Peyer's patch (tissue), 4 donors: ENCODE measurements around the gene LTBP4. TPM values are rescaled to one million over a fixed set of nuclear protein-coding genes. Genes with fewer than 3 reads are reported as not detected.
"Not testable (repeated sequence)": the region's sequence is repeated elsewhere in the genome, so short reads cannot be mapped to it uniquely, and the experiment has no call there.

Source experiments
- DNase-seq, 3 donors: peaks; one replicate each; pipeline ENCODE4 v3.0.0-alpha.2; 2017 to 2019
- H3K27ac ChIP-seq, 4 donors: fragments of 200-600 bp; sonication (generic); one replicate each; pipeline ENCODE4 v1.5.1; 2016 to 2019
- H3K27me3 ChIP-seq, 2 donors: fragments of 200-600 bp; sonication (generic); one replicate each; pipeline ENCODE4 v1.5.1; 2019
- H3K36me3 ChIP-seq, 3 donors: fragments of 200-600 bp; sonication (generic); one replicate each; pipeline ENCODE4 v1.5.1; 2016 to 2019
- H3K4me1 ChIP-seq, 4 donors: fragments of 200-600 bp; sonication (generic); one replicate each; pipeline ENCODE4 v1.5.1; 2016 to 2019
- H3K4me3 ChIP-seq, 4 donors: fragments of 200-600 bp; sonication (generic); 1 replicate in 3 of 4; 2 replicates in 1 of 4; pipeline ENCODE4 v1.5.1; 2016 to 2019; ENCODE audit warnings: mild to moderate bottlenecking in 1 of 4
- H3K9me3 ChIP-seq, 4 donors: fragments of 200-600 bp; sonication (generic); one replicate each; pipeline ENCODE4 v1.5.1; 2016 to 2019; ENCODE audit warnings: mild to moderate bottlenecking in 1 of 4
- POLR2A ChIP-seq, 2 donors: fragments of 450-650 bp; IDR thresholded peaks; one replicate each; pipeline ENCODE4 v1.5.1; 2017; ENCODE audit warnings: antibody characterized with exemption in 2 of 2, mild to moderate bottlenecking in 2 of 2, moderate library complexity in 2 of 2
- total RNA-seq, 4 donors: library from RNA; depleted of rRNA; stranded (reverse); fragments of >200 nt; gene quantifications; one replicate each; pipeline ENCODE4 v1.1.0, GENCODE V29; 2016
- TF ChIP-seq, protein P1 (sequence below), 6 experiments: fragments of 450-650 bp in 4 of 6; fragments of 200-600 bp in 2 of 6; sonication (generic) in 1 of 6; IDR thresholded peaks; one replicate each; pipeline ENCODE4 v1.5.1; 2017 to 2019; ENCODE audit warnings: antibody characterized with exemption in 6 of 6, mild to moderate bottlenecking in 3 of 6, moderate library complexity in 1 of 6

LTBP4 gene
- total RNA-seq, 4 donors from 2014 or later = 164 to 484 (median 329) TPM

DNA sequence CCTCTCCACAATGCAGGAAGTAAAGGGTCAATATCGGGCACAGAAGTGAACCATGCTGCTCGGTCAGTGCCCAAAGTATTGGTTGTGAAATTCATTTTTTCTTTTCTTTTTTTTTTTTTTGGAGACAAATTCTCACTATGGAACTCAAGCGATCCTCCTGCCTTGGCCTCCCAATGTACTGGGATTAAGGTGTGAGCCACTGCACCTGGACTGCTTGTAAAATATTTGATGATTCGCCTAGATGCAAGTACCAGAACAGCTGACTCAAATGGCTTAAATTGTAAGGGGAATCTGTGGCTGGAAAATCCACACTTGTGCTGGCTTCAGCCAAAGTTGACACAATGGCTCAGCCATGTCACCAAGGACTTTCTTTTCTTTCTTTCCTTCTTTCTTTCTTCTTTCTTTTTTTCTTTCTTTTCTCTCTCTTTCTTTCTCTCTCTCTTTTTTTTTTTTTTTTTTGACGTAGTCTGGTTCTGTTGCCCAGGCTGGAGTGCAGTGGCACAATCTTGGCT lies 45.6 kb downstream of the LTBP4 start:
- TF ChIP-seq, protein P1, sequence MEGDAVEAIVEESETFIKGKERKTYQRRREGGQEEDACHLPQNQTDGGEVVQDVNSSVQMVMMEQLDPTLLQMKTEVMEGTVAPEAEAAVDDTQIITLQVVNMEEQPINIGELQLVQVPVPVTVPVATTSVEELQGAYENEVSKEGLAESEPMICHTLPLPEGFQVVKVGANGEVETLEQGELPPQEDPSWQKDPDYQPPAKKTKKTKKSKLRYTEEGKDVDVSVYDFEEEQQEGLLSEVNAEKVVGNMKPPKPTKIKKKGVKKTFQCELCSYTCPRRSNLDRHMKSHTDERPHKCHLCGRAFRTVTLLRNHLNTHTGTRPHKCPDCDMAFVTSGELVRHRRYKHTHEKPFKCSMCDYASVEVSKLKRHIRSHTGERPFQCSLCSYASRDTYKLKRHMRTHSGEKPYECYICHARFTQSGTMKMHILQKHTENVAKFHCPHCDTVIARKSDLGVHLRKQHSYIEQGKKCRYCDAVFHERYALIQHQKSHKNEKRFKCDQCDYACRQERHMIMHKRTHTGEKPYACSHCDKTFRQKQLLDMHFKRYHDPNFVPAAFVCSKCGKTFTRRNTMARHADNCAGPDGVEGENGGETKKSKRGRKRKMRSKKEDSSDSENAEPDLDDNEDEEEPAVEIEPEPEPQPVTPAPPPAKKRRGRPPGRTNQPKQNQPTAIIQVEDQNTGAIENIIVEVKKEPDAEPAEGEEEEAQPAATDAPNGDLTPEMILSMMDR (IDR thresholded peaks at IDR 0.05) = no peak
- TF ChIP-seq POLR2A (IDR thresholded peaks at IDR 0.05) = no peak
- DNase-seq = no peak
- Histone ChIP-seq H3K27me3 (no peaks in the 10 kb centered on the region), H3K27ac (peak overlapping the region; percentile 13 to 80 (median 65)), H3K4me3 (no peak overlapping the region), H3K4me1 (peaks cover 0 to 4% (median 0%) of the 10 kb centered on the region in 4 donors), H3K36me3 (no peaks in the 10 kb centered on the region), H3K9me3 (no peaks in the 10 kb centered on the region)

- DNase-seq, H3K36me3 ChIP-seq, H3K9me3 ChIP-seq, H3K27me3 ChIP-seq, H3K4me1 ChIP-seq, H3K4me3 ChIP-seq: not testable (repeated sequence)
- peak overlapping the region in 3 of 4 donors; percentile 36 to 46 (median 40) for H3K27ac ChIP-seq
Measured at GRCh38 chr19:40649903-40650675, 48.9 kb downstream of the LTBP4 start.

GRCh38 chr19:40650749-40651305 lies 49.7 kb downstream of the LTBP4 start:
- Histone ChIP-seq H3K4me1 (no peaks in the 10 kb centered on the region), H3K27ac (peak overlapping the region in 3 of 4 donors; percentile 39 to 46 (median 40)), H3K27me3 (no peaks in the 10 kb centered on the region), H3K9me3 (no peaks in the 10 kb centered on the region), H3K4me3 (no peak overlapping the region), H3K36me3 (no peaks in the 10 kb centered on the region)
- no peak for DNase-seq
- TF ChIP-seq, protein P1 (IDR thresholded peaks at IDR 0.05) = no peak
- no peak for TF ChIP-seq POLR2A (IDR thresholded peaks at IDR 0.05)

DNA sequence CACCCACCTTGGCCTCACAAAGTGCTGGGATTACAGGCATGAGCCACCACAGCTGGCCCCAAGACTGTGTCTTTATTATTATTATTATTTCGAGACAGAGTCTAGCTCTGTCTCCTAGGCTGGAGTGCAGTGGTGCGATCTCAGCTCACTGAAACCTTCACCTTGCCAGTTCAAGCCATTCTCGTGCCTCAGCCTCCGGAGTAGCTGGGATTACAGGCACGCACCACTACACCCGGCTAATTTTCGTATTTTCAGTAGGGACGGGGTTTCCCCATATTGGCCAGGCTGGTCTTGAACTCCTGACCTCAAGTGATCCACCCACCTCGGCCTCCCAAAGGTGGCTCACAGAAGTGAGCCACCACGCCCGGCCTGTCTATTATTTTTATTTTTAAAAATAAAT lies 51.1 kb downstream of the LTBP4 start:
- DNase-seq, H3K9me3 ChIP-seq, H3K27me3 ChIP-seq, H3K27ac ChIP-seq, H3K36me3 ChIP-seq, H3K4me3 ChIP-seq, H3K4me1 ChIP-seq: not testable (repeated sequence)

DNA sequence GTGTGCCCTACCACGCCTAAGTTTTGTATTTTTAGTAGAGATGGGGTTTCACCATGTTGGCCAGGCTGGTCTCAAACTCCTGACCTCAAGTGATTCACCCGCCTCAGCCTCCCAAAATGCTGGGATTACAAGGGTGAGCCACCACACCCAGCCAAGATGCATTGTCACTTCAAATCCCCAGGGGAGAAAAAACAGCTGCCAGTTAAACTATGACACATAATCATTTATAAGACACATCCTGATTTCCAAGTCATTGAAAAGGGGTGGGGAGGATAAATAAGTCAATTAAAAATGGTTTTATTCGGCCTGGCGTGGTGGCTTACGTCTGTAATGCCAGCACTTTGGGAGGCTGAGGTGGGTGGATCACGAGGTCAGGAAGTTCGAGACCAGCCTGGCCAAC lies 54.5 kb downstream of the LTBP4 start:
- not testable (repeated sequence) for H3K36me3 ChIP-seq, DNase-seq, H3K9me3 ChIP-seq, H3K27ac ChIP-seq, H3K4me3 ChIP-seq, H3K4me1 ChIP-seq, H3K27me3 ChIP-seq

DNA sequence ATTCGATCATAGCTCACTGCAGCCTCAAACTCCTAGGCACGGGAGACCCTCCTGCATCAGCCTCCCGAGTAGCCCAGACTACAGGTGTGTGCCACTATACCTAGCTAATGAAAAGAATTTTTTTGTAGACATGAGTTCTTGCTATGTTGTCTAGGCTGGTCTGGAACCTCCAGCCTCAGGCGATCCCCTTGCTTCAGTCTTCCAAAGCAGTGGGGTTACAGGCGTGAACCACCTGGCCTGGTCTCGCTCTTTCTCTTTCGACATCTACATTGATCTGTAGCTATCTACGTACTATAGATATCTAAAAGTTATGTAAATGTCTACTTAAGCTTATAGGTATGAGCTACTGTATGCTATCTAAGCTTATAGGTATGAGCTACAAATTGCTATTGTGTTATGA lies 56.9 kb downstream of the LTBP4 start:
- DNase-seq = no peak

GRCh38 chr19:40659116-40659515 lies 57.9 kb downstream of the LTBP4 start:
- no peak for TF ChIP-seq POLR2A (IDR thresholded peaks at IDR 0.05)
- TF ChIP-seq, protein P1 (IDR thresholded peaks at IDR 0.05) = no peak
- H3K4me1 ChIP-seq = peaks cover 0 to 15% (median 1%) of the 10 kb centered on the region in 4 donors
- H3K9me3 ChIP-seq = no peaks in the 10 kb centered on the region
- H3K36me3 ChIP-seq = no peaks in the 10 kb centered on the region
- no peaks in the 10 kb centered on the region for H3K27me3 ChIP-seq
- no peak for DNase-seq
- peak overlapping the region in 1 of 4 donors; percentile 55 for H3K27ac ChIP-seq
- H3K4me3 ChIP-seq = no peak overlapping the region

More for the DNA sequence above, 56.9 kb downstream of the LTBP4 start:
- H3K36me3 ChIP-seq = no peaks in the 10 kb centered on the region
- H3K27ac ChIP-seq = no peak overlapping the region
- H3K4me1 ChIP-seq = peaks cover 0 to 6% (median 1%) of the 10 kb centered on the region in 4 donors
- H3K9me3 ChIP-seq = no peaks in the 10 kb centered on the region
- H3K27me3 ChIP-seq = no peaks in the 10 kb centered on the region
- no peak for TF ChIP-seq POLR2A (IDR thresholded peaks at IDR 0.05)
- TF ChIP-seq, protein P1 (IDR thresholded peaks at IDR 0.05) = no peak
- H3K4me3 ChIP-seq = no peak overlapping the region
